Hepatocyte (in vitro differentiated cells): Measurements from ENCODE around the gene KIAA1671. TPM values are rescaled to one million over a fixed set of nuclear protein-coding genes. Genes with fewer than 3 reads are reported as not detected.

Experiments used
- DNase-seq: peaks from one replicate; pipeline ENCODE4 v3.0.0-alpha.2; 2016; ENCODE audit warnings: low spot score
- H2AFZ ChIP-seq: fragments of 200-600 bp; sonication (generic); 2 replicates; pipeline ENCODE4 v1.6.0; 2016; ENCODE audit warnings: antibody characterized with exemption, mild to moderate bottlenecking
- H3K27ac ChIP-seq: fragments of 200-600 bp; sonication (generic); 2 replicates; pipeline ENCODE4 v1.5.1; 2016; ENCODE audit warnings: mild to moderate bottlenecking
- H3K27me3 ChIP-seq: fragments of 200-600 bp; sonication (generic); 2 replicates; pipeline ENCODE4 v1.6.1; 2016
- H3K36me3 ChIP-seq: fragments of 200-600 bp; sonication (generic); replicated peaks from 2 replicates; pipeline ENCODE4 v1.5.1; 2016; ENCODE audit warnings: low read depth; ENCODE audit not compliant: insufficient read depth
- H3K4me1 ChIP-seq: fragments of 200-600 bp; sonication (generic); 2 replicates; pipeline ENCODE4 v1.5.1; 2016; ENCODE audit warnings: mild to moderate bottlenecking, moderate library complexity; ENCODE audit not compliant: insufficient read depth
- H3K4me2 ChIP-seq: fragments of 200-600 bp; sonication (generic); 2 replicates; pipeline ENCODE4 v1.6.0; 2016
- H3K4me3 ChIP-seq: fragments of 200-600 bp; sonication (generic); 2 replicates; pipeline ENCODE4 v1.5.1; 2016; ENCODE audit warnings: mild to moderate bottlenecking
- H3K79me2 ChIP-seq: fragments of 200-600 bp; sonication (generic); 2 replicates; pipeline ENCODE4 v1.6.0; 2017; ENCODE audit warnings: mild to moderate bottlenecking
- H3K9me2 ChIP-seq: fragments of 200-600 bp; sonication (generic); replicated peaks from 2 replicates; pipeline ENCODE4 v1.6.0; 2017; ENCODE audit warnings: mild to moderate bottlenecking; ENCODE audit not compliant: insufficient read depth
- H3K9me3 ChIP-seq: fragments of 200-600 bp; sonication (generic); 2 replicates; pipeline ENCODE4 v1.5.1; 2016; ENCODE audit warnings: low read depth, mild to moderate bottlenecking
- H4K20me1 ChIP-seq: fragments of 200-600 bp; sonication (generic); 2 replicates; pipeline ENCODE4 v1.6.0; 2016; ENCODE audit warnings: mild to moderate bottlenecking; ENCODE audit not compliant: insufficient read depth, poor library complexity, severe bottlenecking
- EZH2 ChIP-seq: fragments of 200-600 bp; sonication (generic); IDR thresholded peaks from 2 replicates; pipeline ENCODE4 v1.6.1; 2016; ENCODE audit warnings: antibody characterized with exemption, mild to moderate bottlenecking, borderline replicate concordance
- EZH2phosphoT487 ChIP-seq: fragments of 200-600 bp; sonication (generic); IDR thresholded peaks from one replicate; pipeline ENCODE4 v1.6.1; 2018; ENCODE audit warnings: antibody characterized with exemption, mild to moderate bottlenecking, low read depth, moderate library complexity; ENCODE audit not compliant: unreplicated experiment, severe bottlenecking
- WGBS: methylation state at CpG from one replicate; pipeline ENCODE4 v1.1.6; 2016; ENCODE audit warnings: low lambda C conversion rate; ENCODE audit errors: missing lambda C conversion rate; 5-methylcytosine and 5-hydroxymethylcytosine counted together
- polyA plus RNA-seq: library from polyadenylated mRNA; unstranded; fragments of >200 nt; fragmentation: Nextera tagmentation; extraction: Ambion mirVana; gene quantifications from 2 replicates; pipeline ENCODE4 v1.2.1, GENCODE V29; 2016
- total RNA-seq: library from RNA; depleted of rRNA; stranded (reverse); fragments of >200 nt; gene quantifications from 2 replicates; pipeline ENCODE4 v1.2.3, GENCODE V29; 2014
- TF ChIP-seq, protein P1 (sequence below): fragments of 200-600 bp; sonication (generic); IDR thresholded peaks from 2 replicates; pipeline ENCODE4 v1.5.1; 2016; ENCODE audit warnings: antibody characterized with exemption, mild to moderate bottlenecking; ENCODE audit not compliant: poor library complexity

The KIAA1671 gene
- total and polyA plus RNA-seq, 2 experiments from 2014 or later: 8.1 to 26.5 TPM

DNA sequence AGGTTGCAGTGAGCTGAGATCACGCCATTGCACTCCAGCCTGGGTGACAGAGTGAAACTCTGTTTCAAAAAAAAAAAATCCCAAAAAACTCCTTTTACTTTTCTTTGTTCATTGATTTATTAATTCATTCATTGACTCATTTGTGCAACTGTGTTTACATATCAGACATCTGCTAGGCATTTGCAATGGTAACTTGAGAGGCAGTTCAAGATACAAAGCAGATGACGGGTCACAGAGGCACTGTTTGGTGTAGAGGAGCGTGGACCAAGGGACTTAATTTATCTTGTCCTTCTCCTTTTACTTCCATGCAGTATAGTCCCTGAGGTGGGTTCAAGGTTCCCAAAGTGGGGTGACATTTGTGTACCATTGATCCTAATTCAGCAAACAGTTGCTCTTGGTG is 71.4 kb downstream of the KIAA1671 start:
- H3K9me3 ChIP-seq: no peaks in the 10 kb centered on the region
- WGBS: 54% methylated on average over 3 of the region's 3 CpGs
- no peaks in the 10 kb centered on the region for H4K20me1 ChIP-seq
- no peak overlapping the region for H3K27ac ChIP-seq
- peaks cover 14% of the 10 kb centered on the region for H3K79me2 ChIP-seq
- H3K4me1 ChIP-seq: peaks cover 23% of the 10 kb centered on the region
- H3K27me3 ChIP-seq: no peaks in the 10 kb centered on the region
- H3K4me2 ChIP-seq: no peak overlapping the region
- TF ChIP-seq EZH2 (no peak), EZH2phosphoT487 (no peak)
- TF ChIP-seq, protein P1, sequence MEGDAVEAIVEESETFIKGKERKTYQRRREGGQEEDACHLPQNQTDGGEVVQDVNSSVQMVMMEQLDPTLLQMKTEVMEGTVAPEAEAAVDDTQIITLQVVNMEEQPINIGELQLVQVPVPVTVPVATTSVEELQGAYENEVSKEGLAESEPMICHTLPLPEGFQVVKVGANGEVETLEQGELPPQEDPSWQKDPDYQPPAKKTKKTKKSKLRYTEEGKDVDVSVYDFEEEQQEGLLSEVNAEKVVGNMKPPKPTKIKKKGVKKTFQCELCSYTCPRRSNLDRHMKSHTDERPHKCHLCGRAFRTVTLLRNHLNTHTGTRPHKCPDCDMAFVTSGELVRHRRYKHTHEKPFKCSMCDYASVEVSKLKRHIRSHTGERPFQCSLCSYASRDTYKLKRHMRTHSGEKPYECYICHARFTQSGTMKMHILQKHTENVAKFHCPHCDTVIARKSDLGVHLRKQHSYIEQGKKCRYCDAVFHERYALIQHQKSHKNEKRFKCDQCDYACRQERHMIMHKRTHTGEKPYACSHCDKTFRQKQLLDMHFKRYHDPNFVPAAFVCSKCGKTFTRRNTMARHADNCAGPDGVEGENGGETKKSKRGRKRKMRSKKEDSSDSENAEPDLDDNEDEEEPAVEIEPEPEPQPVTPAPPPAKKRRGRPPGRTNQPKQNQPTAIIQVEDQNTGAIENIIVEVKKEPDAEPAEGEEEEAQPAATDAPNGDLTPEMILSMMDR: no peak
- no peaks in the 10 kb centered on the region for H3K36me3 ChIP-seq
- no peak overlapping the region for H2AFZ ChIP-seq
- DNase-seq: no peak
- H3K4me3 ChIP-seq: no peak overlapping the region
- H3K9me2 ChIP-seq: no peaks in the 10 kb centered on the region

DNA sequence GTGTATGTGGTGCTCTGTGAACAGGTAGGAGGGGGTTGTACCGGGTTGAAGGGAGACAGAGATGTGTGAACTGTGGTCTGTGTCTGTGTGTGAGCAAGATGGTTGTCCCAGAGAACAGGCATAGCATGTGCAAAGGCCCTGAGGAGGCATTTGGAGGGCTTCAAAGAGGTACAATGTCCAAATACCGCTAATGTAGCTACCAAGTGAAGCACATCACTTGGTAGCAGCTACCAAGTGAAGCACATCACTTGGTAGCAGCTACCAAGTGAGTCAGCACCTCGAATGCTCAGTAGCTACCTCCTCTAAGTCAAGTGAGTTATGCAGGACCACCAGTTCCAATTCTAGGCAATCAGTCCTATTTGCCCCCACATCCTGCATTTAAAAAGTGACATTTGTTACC is 72.4 kb downstream of the KIAA1671 start:
- no peak overlapping the region for H3K4me3 ChIP-seq
- H3K9me2 ChIP-seq: no peaks in the 10 kb centered on the region
- TF ChIP-seq EZH2phosphoT487 (no peak), EZH2 (no peak)
- TF ChIP-seq, protein P1: no peak
- H3K27ac ChIP-seq: peak overlapping the region; percentile 87
- no peak overlapping the region for H2AFZ ChIP-seq
- H3K9me3 ChIP-seq: no peaks in the 10 kb centered on the region
- no peak for DNase-seq
- H4K20me1 ChIP-seq: no peaks in the 10 kb centered on the region
- H3K79me2 ChIP-seq: peaks cover 14% of the 10 kb centered on the region
- peaks cover 23% of the 10 kb centered on the region for H3K4me1 ChIP-seq
- H3K27me3 ChIP-seq: no peaks in the 10 kb centered on the region
- no peak overlapping the region for H3K4me2 ChIP-seq
- H3K36me3 ChIP-seq: no peaks in the 10 kb centered on the region
- 97% methylated on average over 3 of the region's 3 CpGs for WGBS

DNA sequence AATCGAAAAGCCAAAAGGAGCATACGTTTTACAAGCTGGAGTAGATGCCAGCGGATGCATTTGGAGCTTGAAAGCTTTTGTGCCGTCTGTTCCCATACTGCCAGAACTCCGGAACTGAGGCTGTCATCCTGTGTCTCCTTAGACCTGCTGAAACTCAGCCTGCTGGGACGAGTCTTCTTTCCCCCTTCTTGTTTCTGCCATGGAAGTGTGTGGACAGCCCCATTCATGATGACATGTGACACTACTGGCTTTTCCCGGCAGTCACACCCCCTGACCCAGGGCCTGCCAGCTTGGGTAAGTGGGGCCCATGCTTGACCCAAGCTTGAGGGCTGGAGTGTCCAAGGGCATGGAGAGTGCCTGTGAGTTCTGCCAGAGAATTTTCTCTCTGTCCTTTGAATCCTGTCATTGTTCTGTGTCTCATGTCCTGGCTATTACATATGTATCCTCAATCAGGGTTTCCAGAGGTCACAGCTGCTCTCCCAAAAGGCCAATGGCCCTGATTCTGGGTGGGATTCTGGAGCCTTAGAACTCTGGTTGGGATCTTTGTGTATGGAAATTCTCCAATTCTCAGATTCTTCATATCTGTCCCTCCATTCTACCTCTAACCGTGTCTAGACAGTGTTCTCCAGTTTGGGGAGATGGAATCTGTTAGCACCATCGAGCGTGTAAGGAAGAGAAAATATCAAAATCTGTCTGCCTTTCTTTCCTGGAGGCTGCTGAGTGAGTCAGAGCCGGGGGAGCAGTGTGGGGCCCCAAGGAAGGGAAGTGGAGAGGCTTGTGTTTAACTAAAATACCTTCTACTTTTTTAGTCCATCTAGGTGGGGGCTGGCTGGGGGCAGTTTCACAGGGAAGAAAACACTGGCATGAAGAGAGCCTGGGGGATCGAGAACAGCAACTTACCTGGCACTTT is 73.2 kb downstream of the KIAA1671 start:
- H2AFZ ChIP-seq: peak overlapping the region; percentile 10
- H3K27ac ChIP-seq: peak overlapping the region; percentile 87
- no peaks in the 10 kb centered on the region for H3K9me3 ChIP-seq
- H4K20me1 ChIP-seq: no peaks in the 10 kb centered on the region
- no peaks in the 10 kb centered on the region for H3K9me2 ChIP-seq
- H3K36me3 ChIP-seq: no peaks in the 10 kb centered on the region
- peaks cover 23% of the 10 kb centered on the region for H3K4me1 ChIP-seq
- H3K79me2 ChIP-seq: peaks cover 8% of the 10 kb centered on the region
- H3K4me2 ChIP-seq: peak overlapping the region; percentile 16
- no peaks in the 10 kb centered on the region for H3K27me3 ChIP-seq
- H3K4me3 ChIP-seq: no peak overlapping the region
- peak; percentile 63 for DNase-seq
- no peak for TF ChIP-seq EZH2phosphoT487
- TF ChIP-seq, protein P1: no peak
- TF ChIP-seq EZH2: no peak
- 53% methylated on average over 12 of the region's 12 CpGs for WGBS
